HG03342 (cell line): Measurements from ENCODE around the gene CCNB3.
"Not testable (repeated sequence)": the region's sequence is repeated elsewhere in the genome, so short reads cannot be mapped to it uniquely, and the experiment has no call there.

Experiments used
- ATAC-seq: cut with Tn5 transposase; IDR thresholded peaks from one replicate; pipeline ENCODE4 v1.9.1; 2021; ENCODE audit warnings: mild to moderate bottlenecking, moderate library complexity; ENCODE audit not compliant: unreplicated experiment

Gene CCNB3

DNA sequence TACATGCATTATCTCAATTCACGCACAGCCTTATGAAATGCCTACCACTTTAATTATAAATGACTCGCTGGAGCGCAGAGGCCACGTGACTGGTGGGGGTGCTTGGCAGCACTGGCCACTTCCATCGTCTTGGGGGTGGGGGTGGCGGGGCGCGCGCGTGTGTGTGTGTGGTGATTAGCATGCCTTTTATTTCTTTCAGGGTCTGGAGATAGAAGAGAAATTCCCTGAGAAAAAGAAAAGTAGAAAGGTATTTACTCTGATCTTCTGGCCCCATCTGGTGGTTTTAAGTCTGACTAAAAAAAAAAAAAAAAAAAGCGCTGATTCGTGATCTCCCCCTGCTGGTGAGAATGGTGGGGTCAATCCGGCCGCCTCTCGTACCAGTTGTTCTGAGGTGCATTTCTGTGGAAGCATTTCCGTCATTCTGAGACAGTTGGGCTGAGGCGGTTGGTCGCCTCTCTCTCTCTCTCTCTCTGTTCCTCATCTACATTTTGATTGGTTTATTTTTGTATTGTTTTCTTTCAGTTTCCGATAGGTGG is at the start of gene CCNB3:
TSS of gene CCNB3 (plus strand) at position 402 of the 536 bp plus-strand sequence. CDS start 80,399 bp downstream, outside the sequence.
- ATAC-seq = peak; percentile 98

DNA sequence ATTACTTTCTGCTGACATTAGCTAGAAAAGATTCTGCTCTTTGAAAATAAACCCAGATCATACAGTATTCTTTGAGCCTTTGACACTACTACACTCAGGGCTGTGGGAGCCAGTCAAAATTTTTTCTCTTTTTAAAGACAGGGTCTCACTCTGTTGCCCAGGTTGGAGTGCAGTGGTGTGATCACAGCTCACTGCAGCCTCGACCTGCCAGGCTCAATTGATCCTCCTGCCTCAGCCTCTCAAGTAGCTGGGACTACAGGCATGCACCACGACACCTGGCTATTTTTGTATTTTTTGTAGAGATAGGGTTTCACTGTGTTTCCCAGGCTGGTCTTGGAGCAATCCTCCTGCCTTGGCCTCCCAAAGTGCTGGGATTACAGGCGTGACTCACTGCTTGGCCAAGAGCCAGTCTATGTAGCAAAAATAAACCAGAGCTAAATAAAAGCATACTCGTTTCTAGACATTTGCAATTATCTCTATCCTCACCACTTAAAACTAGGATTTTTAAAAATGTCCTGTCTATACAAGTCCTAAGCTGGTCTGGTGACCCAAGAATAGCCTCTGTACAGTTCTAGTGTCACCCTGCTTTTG is 46.9 kb upstream of the CCNB3 start:
- ATAC-seq = no peak

GRCh38 chrX:50158593-50158992 is 46.0 kb upstream of the CCNB3 start:
- ATAC-seq = no peak

DNA sequence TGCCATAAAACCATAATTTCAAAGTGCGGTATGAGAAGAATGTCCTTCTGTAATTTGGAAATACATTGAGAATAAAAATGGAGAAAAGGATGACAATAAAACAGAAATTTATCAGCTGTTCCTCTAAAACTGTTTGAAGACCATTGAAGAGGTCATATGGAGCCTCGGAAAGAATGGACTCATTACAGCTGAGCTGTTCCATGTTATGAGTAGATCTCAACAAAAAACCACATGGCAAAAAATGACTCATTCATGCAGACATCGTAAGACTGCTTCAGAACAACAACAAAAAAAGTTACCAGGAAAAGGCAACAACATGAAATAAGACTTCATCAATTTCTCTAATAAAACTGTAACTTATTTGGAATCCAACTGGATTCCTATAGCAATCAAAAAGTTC is 43.4 kb upstream of the CCNB3 start:
- ATAC-seq = no peak

- no peak for ATAC-seq
Observed at GRCh38 chrX:50165727-50166126, 38.8 kb upstream of the CCNB3 start.

DNA sequence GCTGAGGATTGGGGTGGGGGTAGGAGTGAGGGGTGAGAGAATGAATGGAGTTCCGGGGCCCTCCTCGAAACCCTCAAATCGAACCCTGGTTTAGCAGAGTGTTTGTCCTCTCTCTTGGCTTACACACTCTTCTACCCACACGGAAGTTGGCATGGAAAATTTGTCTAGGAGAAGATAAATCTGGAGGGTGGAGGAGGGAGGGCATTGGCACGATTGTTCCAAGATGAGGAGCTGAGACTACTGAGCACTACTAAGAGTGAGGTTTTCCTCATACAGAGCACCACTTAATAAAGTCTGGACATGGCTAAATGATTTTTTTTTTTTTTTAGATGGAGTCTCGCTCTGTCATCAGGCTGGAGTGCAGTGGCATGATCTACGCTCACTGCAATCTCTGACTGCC is 37.2 kb upstream of the CCNB3 start:
- no peak for ATAC-seq

DNA sequence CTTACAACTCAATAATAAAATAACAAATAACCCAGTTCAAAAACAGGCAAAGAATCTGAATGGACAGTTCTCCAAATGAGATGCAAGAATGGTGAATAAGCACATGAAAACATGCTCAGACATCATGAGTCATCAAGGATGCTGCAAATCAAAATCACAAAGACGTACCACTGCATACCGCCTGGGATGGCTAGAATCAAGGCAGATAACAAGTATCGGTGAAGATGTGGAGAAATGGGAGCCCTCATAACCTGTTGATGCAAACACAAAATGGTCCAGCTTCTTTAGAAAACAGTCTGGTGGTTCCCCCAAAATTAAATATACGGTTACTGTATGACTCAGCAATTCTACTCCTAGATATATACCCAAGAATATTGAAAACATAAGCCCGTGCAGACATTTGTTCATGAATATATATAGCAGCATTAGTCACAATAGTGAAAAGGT is 36.3 kb upstream of the CCNB3 start:
- peak; percentile 55 for ATAC-seq

DNA sequence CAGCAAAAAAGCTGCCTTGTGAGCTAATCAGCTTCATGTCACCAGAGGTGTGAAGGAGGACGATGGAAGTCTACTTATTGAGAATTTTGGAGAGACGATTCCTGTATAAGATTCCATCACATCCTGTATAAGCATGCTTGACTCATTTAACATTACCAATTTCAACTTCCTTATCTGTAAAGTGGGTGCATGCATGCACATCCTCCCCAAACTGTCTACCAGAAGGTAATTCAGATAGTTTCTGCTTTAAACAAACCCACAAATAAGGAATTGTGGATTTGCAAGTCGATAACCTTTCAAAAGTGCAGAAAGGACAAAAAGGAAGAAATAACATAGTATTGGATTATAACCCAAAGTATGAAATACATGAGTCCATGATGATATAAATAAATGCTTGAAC is 34.8 kb upstream of the CCNB3 start:
- ATAC-seq = no peak

GRCh38 chrX:50180073-50180940 is 24.3 kb upstream of the CCNB3 start:
- ATAC-seq = no peak

GRCh38 chrX:50183891-50184290 is 20.7 kb upstream of the CCNB3 start:
- no peak for ATAC-seq

DNA sequence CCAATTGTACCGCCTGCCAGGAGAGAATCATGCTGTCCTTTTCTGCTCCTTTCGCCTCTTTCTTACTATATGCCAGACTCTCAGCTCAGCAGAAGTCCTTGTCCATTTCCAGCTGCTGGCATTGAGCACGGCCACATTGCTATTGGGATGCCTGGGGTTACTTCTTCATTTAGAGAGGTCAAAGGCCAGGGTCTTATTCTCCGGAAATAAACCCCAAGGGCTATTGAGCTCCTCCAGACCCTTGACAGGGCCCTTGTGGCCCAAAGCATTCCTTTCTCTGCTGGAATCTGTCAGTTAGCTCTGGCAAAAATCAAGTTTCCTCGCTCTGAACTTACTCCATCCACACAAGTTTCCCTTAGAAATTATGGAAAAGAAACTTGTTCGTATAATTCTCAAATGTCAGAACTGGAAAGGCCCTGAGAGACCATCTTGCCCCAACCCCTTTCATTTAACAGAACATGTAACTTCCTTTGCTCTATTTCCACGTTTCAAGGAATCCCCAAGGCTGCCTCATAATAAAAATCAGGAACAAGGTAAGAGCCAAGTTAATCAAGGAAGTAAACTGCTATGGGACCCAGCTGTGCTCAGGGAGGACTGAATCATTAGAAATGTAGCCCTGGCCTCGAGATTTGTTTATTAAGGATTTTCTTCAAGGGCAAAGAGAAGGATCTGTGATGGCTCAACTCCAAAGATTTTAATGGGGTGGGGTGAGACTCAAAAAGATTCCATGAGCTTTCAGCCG is 15.5 kb upstream of the CCNB3 start:
- ATAC-seq = no peak

GRCh38 chrX:50198348-50198747 is 6.2 kb upstream of the CCNB3 start:
- ATAC-seq = no peak

DNA sequence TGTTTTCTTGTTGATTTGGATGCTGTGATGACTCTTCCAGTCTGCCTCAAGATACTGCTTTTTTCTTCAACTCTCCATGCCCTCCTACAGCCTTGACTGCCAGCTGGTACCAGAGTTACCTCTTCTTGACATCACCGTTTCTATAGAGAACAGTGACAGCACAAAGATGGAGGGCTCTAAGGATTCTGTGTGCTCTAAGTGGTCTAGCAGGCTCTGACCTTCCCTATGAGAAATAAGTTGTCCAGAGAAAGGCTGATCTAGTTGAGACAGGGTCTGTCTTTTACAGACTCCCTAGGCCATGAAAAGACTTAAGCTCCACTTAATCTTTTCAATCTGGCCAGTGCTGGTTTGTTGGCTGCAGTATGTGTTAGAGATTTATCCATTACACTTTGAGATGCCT is 3.7 kb upstream of the CCNB3 start, which contains the start of gene AKAP4:
TSS of gene AKAP4 (minus strand) at position 101 of the 400 bp plus-strand sequence. CDS start 118 bp downstream, outside the sequence.
- ATAC-seq = no peak

DNA sequence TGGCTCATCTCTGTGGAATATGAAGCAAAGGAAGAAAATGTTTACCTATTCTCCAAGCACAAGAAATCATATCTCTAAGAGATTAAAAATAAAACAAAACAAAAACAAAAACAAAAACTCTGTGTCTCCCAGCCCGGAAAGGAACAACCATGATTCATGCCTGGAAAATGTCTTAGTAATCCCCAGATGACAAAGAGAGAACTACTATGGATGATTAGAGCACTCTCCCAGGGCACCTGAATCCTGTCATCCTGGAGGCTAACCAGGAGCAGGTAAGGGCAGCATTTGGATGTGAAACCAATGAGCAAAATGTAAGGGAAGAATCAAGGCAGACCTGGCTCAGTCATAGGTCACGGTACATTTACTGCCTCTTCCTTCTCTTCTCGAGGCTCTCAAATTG is 2.0 kb upstream of the CCNB3 start:
- ATAC-seq = no peak

DNA sequence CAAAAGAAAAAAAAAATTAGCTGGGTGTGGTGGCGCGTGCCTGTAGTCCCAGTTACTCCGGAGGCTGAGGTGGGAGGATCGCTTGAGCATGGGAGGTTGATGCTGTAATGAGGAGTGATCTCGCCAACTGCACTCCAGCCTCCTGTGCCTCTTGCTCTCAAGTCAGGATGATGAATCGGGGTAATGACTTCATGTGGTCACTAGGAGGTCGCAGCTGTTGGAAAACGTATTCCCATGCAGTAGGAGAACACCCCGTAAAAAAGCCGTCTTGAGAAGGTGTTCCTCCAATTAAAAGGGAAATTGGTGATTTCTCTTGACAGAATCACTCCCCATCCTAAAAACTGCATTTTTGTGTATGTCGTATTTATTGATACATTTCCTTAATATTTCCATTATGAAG is 2.2 kb downstream of the CCNB3 start:
- ATAC-seq = no peak

DNA sequence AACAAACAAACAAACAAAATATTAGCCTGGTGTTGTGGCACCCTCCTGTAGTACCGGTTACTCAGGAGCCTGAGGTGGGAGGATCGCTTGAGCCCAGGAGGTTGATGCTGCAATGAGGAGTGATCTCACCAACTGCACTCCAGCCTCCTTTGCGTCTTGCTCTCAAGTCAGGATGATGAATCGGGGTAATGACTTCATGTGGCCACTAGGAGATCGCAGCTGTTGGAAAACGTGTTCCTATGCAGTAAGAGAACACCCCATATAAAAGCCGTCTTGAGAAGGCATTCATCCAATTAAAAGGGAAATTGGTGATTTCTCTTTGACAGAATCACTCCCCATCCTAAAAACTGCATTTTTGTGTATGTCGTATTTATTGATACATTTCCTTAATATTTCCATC is 6.9 kb downstream of the CCNB3 start:
- ATAC-seq = peak; percentile 49

DNA sequence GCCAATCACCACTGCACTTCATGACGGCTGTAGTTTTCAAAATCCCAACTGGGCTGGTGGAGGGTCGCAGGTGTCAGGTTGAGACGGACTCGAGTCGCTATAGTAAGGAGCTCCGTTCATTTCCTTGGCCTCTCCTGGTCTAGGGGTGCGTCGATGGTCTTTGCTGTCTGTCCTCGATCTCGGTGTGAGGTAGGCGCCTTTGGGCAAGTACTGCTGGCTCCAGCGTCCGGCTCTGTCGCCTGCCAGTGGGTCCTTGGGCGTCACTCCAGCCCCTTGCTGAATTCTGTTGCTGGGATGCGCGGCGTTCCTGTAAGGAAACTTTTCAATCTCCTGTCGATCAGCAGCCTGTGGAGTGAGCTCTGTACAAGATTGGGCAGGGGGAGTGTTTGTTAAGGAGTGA is 76.7 kb downstream of the CCNB3 start:
- ATAC-seq = no peak

DNA sequence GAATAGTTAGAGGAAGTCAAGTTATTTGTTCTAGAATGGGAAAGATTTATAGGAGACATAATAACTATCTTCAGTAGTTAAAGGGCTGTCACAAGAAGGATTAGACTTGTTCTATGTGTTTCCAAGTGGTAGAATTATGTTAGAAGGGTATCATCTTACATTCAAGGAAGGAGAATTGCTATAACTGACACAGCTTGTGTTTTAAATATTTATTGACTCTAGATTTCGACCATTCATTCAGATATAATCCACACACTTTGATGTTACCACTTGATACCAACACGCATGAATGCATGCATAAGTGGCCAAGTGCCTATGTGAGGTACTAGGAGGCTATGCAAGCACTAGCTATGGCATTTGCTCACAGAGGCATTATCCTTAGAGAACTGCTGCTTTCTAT is 122.7 kb downstream of the CCNB3 start:
- ATAC-seq = no peak

GRCh38 chrX:50332668-50333067 is 128.1 kb downstream of the CCNB3 start:
- not testable (repeated sequence) for ATAC-seq

DNA sequence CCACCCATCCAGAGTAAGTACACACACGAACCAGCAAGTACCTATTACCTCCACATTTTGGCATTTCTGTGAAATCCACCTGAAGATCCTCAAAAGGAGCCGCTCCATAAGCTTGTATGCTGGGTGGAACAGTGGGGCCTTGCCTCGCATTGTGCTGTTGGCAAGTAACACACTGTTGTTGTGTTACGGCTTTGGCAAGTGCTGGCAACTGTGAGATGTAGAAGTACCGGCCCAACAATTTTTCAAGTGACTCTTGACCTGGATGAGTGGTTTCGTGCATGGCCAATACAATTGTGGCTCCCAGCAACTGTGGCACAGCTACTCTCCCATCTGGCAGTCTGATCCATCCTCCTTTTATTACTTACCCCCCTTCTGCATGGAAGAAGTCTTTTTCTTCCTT is 128.7 kb downstream of the CCNB3 start:
- ATAC-seq = no peak

- ATAC-seq = no peak
Observed at GRCh38 chrX:50343917-50344316, 139.4 kb downstream of the CCNB3 start.
